Small intestine (tissue), 7 donors: Measurements from ENCODE around the gene FOS. TPM values are rescaled to one million over a fixed set of nuclear protein-coding genes. Genes with fewer than 3 reads are reported as not detected.
A peak's percentile ranks its signal among the peaks of the same experiment; 100 is the strongest.
"Not testable (repeated sequence)": the region's sequence is repeated elsewhere in the genome, so short reads cannot be mapped to it uniquely, and the experiment has no call there.

ENCODE experiments used
- DNase-seq, 2 donors: peaks; one replicate each; pipeline versions ENCODE4 v3.0.0 to v3.0.0-alpha.2; 2013
- FAIRE-seq: peaks from 2 replicates; lab custom pipeline; 2012; peaks lifted over from hg19 to GRCh38; lab: Jason Lieb, UNC
- H3K27ac ChIP-seq, 3 donors: one replicate each; pipeline ENCODE4 v1.5.1; 2013; ENCODE audit warnings: low read length in 2 of 3, mild to moderate bottlenecking in 2 of 3, control low read depth in 1 of 3, inconsistent platforms in 1 of 3, low read depth in 1 of 3, moderate library complexity in 1 of 3
- H3K27me3 ChIP-seq, 3 donors: one replicate each; pipeline ENCODE4 v1.6.1; 2013; ENCODE audit warnings: low read length in 3 of 3, inconsistent platforms in 1 of 3; ENCODE audit not compliant: control insufficient read depth in 3 of 3, insufficient read depth in 3 of 3
- H3K36me3 ChIP-seq, 3 donors: one replicate each; pipeline ENCODE4 v1.6.1; 2013; ENCODE audit warnings: low read length in 3 of 3, inconsistent platforms in 1 of 3, low read depth in 1 of 3, mild to moderate bottlenecking in 1 of 3, moderate library complexity in 1 of 3; ENCODE audit not compliant: control insufficient read depth in 3 of 3, insufficient read depth in 2 of 3
- H3K4me1 ChIP-seq, 3 donors: one replicate each; pipeline ENCODE4 v1.6.1; 2013; ENCODE audit warnings: low read length in 2 of 3, inconsistent platforms in 1 of 3, low read depth in 1 of 3, mild to moderate bottlenecking in 1 of 3, moderate library complexity in 1 of 3; ENCODE audit not compliant: control insufficient read depth in 3 of 3, insufficient read depth in 2 of 3
- H3K4me3 ChIP-seq, 3 donors: one replicate each; pipeline ENCODE4 v1.5.1; 2013; ENCODE audit warnings: low read length in 3 of 3, control low read depth in 1 of 3, inconsistent platforms in 1 of 3, low read depth in 1 of 3, mild to moderate bottlenecking in 1 of 3, moderate library complexity in 1 of 3
- H3K9me3 ChIP-seq, 2 donors: one replicate each; pipeline ENCODE4 v1.6.1; 2013; ENCODE audit warnings: low read depth in 1 of 2, low read length in 1 of 2; ENCODE audit not compliant: control insufficient read depth in 2 of 2, insufficient read depth in 1 of 2
- WGBS, 3 donors: extraction: QIAGEN DNeasy Blood & Tissue Kit; methylation state at CpG; one replicate each; pipeline ENCODE4 v1.1.7; 2013; 5-methylcytosine and 5-hydroxymethylcytosine counted together
- polyA plus RNA-seq, 4 donors: library from polyadenylated mRNA; stranded (reverse) in 3 of 4; unstranded in 1 of 4; fragments of 200-250 nt in 3 of 4; fragments of 120-200 nt in 1 of 4; gene quantifications; one replicate each; pipeline versions ENCODE4 v1.2.1 to v1.2.3, GENCODE V29; 2013
- donor health status: healthy with polysubstance abuse.
- donor health status: control.
- donor health status: control.
- donor health status: Bipolar disorder and iron deficiency.
- donor health status: healthy.

The FOS gene
- polyA plus RNA-seq, 4 donors, result 71.6 to 1,102 (median 240) TPM

- H3K27me3 ChIP-seq, result no peaks in the 10 kb centered on the region
- no peak overlapping the region for H3K4me3 ChIP-seq
- DNase-seq, result peak in 1 of 2 donors; percentile 16
- no peaks in the 10 kb centered on the region for H3K36me3 ChIP-seq
- no peaks in the 10 kb centered on the region for H3K9me3 ChIP-seq
- 69 to 73% (median 69%) methylated on average over 9 of the region's 9 CpGs for WGBS, 3 donors
- FAIRE-seq, result no peak
- no peak overlapping the region for H3K27ac ChIP-seq
- H3K4me1 ChIP-seq, result peaks cover 0 to 12% (median 0%) of the 10 kb centered on the region in 3 donors
Measured at GRCh38 chr14:75306927-75307699, 28.5 kb downstream of the FOS start.

- Histone ChIP-seq H3K9me3 (no peaks in the 10 kb centered on the region), H3K4me1 (peaks cover 0 to 12% (median 0%) of the 10 kb centered on the region in 3 donors), H3K36me3 (no peaks in the 10 kb centered on the region), H3K27me3 (no peaks in the 10 kb centered on the region), H3K27ac (no peak overlapping the region), H3K4me3 (no peak overlapping the region)
- FAIRE-seq, result no peak
- peak; percentile 85 to 88 for DNase-seq
- 21 to 24% (median 24%) methylated on average over 12 of the region's 12 CpGs for WGBS, 3 donors
Measured at GRCh38 chr14:75307700-75308379, 29.2 kb downstream of the FOS start.

- H3K4me1 ChIP-seq, H3K9me3 ChIP-seq, DNase-seq, H3K27ac ChIP-seq, H3K36me3 ChIP-seq, FAIRE-seq, H3K4me3 ChIP-seq, H3K27me3 ChIP-seq: not testable (repeated sequence)
- 87 to 90% (median 88%) methylated on average over 7 of the region's 7 CpGs for WGBS, 3 donors
Measured at GRCh38 chr14:75308991-75309390, 30.4 kb downstream of the FOS start.

GRCh38 chr14:75309561-75309960, 30.9 kb downstream of the FOS start:
- not testable (repeated sequence) for H3K27ac ChIP-seq, H3K4me1 ChIP-seq, H3K4me3 ChIP-seq, FAIRE-seq, H3K9me3 ChIP-seq, DNase-seq, H3K27me3 ChIP-seq, H3K36me3 ChIP-seq
- WGBS, 3 donors, result 86 to 95% (median 93%) methylated on average over 14 of the region's 14 CpGs

- Histone ChIP-seq H3K36me3 (no peaks in the 10 kb centered on the region), H3K27me3 (peaks cover 0 to 4% (median 0%) of the 10 kb centered on the region in 3 donors), H3K27ac (peak overlapping the region in 2 of 3 donors; percentile 74 to 85), H3K9me3 (no peaks in the 10 kb centered on the region), H3K4me1 (peaks cover 0 to 10% (median 0%) of the 10 kb centered on the region in 3 donors), H3K4me3 (no peak overlapping the region)
- peak in 1 of 2 donors; percentile 64 for DNase-seq
- no peak for FAIRE-seq
- 38 to 46% (median 45%) methylated on average over 13 of the region's 13 CpGs for WGBS, 3 donors
Measured at GRCh38 chr14:75310295-75311111, 31.9 kb downstream of the FOS start.

DNA sequence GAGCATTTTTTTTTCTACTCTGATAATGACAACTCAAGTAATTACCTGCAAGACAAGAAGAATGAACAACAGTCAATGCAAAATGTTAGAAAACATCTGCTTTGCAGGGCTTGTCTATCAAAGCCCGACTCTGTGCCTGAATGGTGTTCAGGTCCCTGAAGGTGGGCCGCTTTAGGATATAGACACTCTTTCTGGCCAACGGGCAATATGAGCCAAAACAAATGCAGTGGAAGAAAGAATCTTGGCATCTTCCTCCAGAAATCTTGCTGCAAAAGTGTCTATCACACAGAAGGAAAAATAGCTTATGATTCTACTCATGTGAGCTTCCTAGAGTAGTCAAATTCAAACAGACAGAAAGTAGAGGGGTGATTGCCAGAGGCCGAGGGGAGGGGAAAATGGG, 32.7 kb downstream of the FOS start:
- FAIRE-seq (no peak), DNase-seq (no peak)
- Histone ChIP-seq H3K4me3 (no peak overlapping the region), H3K36me3 (no peaks in the 10 kb centered on the region), H3K27me3 (peaks cover 0 to 4% (median 0%) of the 10 kb centered on the region in 3 donors), H3K4me1 (peaks cover 0 to 10% (median 0%) of the 10 kb centered on the region in 3 donors), H3K27ac (peak overlapping the region in 2 of 3 donors; percentile 74 to 85), H3K9me3 (no peaks in the 10 kb centered on the region)
- WGBS, 3 donors, result 68 to 76% (median 72%) methylated on average over 4 of the region's 4 CpGs

DNA sequence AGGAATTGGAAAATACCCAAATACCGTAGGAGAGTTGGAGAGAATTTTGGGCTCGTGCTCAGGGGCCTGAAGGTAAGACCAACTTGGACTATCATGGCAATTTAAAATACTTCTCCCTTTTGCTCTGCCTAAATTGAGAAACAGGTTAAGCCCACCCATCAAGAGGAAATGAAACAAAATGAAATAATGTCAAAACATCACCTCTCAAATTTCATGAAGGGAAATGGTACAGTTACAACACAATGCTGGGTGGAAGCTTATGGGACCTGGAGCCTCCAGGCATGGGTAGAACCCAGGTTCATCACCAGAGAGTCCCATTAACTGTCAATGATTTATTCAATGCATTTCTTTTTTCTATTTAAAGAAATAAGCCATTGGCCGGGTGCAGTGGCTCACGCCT, 33.7 kb downstream of the FOS start:
- peaks cover 0 to 4% (median 0%) of the 10 kb centered on the region in 3 donors for H3K27me3 ChIP-seq
- no peaks in the 10 kb centered on the region for H3K9me3 ChIP-seq
- H3K4me1 ChIP-seq, result peaks cover 0 to 10% (median 0%) of the 10 kb centered on the region in 3 donors
- DNase-seq, result no peak
- no peak for FAIRE-seq
- H3K4me3 ChIP-seq, result no peak overlapping the region
- no peak overlapping the region for H3K27ac ChIP-seq
- WGBS, 3 donors, result 88 to 97% (median 91%) methylated on average over 4 of the region's 4 CpGs
- H3K36me3 ChIP-seq, result no peaks in the 10 kb centered on the region

GRCh38 chr14:75313294-75313693, 34.7 kb downstream of the FOS start:
- WGBS, 3 donors, result 89 to 95% (median 91%) methylated on average over 5 of the region's 5 CpGs

More at GRCh38 chr14:75313294-75313693, 34.7 kb downstream of the FOS start:
- DNase-seq, result no peak
- H3K4me1 ChIP-seq, result peaks cover 0 to 12% (median 0%) of the 10 kb centered on the region in 3 donors
- FAIRE-seq, result no peak
- no peaks in the 10 kb centered on the region for H3K36me3 ChIP-seq
- H3K9me3 ChIP-seq, result no peaks in the 10 kb centered on the region
- H3K27me3 ChIP-seq, result peaks cover 0 to 4% (median 0%) of the 10 kb centered on the region in 3 donors
- H3K4me3 ChIP-seq, result no peak overlapping the region
- H3K27ac ChIP-seq, result no peak overlapping the region
